ENCODE results near the gene LRP2. TPM values are rescaled to one million over a fixed set of nuclear protein-coding genes. Genes with fewer than 3 reads are reported as not detected.
"Not testable (repeated sequence)": the region's sequence is repeated elsewhere in the genome, so short reads cannot be mapped to it uniquely, and the experiment has no call there.

The LRP2 gene
- total RNA-seq, 2 experiments from 2014 or later, result 0.25 to 0.62 TPM

- Mint-ChIP-seq H3K27ac (no peak overlapping the region), H3K4me1 (ENCODE audit: low read depth) (no peaks in the 10 kb centered on the region), H3K9me3 (no peaks in the 10 kb centered on the region), H3K36me3 (ENCODE audit: low read depth) (no peaks in the 10 kb centered on the region), H3K4me3 (no peak overlapping the region), H3K27me3 (ENCODE audit: low read depth) (peaks cover 8% of the 10 kb centered on the region)
- intact Hi-C loops (cut with micrococcal nuclease), result no loop called here
- CTCF ChIA-PET, result no interaction called here
- no peak for DNase-seq
Measured at GRCh38 chr2:169286624-169287231, 75.6 kb downstream of the LRP2 start.

- no peaks in the 10 kb centered on the region for H3K9me3 Mint-ChIP-seq
- CTCF ChIA-PET, result no interaction called here
- no peak overlapping the region for H3K4me3 Mint-ChIP-seq
- no peaks in the 10 kb centered on the region for H3K36me3 Mint-ChIP-seq (ENCODE audit: low read depth)
- DNase-seq, result no peak
- H3K4me1 Mint-ChIP-seq (ENCODE audit: low read depth), result no peaks in the 10 kb centered on the region
- peaks cover 10% of the 10 kb centered on the region for H3K27me3 Mint-ChIP-seq (ENCODE audit: low read depth)
- intact Hi-C loops (cut with micrococcal nuclease), result no loop called here
- H3K27ac Mint-ChIP-seq, result no peak overlapping the region
Measured at GRCh38 chr2:169285531-169286235, 76.7 kb downstream of the LRP2 start.

- intact Hi-C loops (cut with micrococcal nuclease), result no loop called here
- no peak for DNase-seq
- no peaks in the 10 kb centered on the region for H3K9me3 Mint-ChIP-seq
- peaks cover 13% of the 10 kb centered on the region for H3K27me3 Mint-ChIP-seq (ENCODE audit: low read depth)
- H3K36me3 Mint-ChIP-seq (ENCODE audit: low read depth), result no peaks in the 10 kb centered on the region
- H3K4me3 Mint-ChIP-seq, result no peak overlapping the region
- CTCF ChIA-PET, result no interaction called here
- H3K4me1 Mint-ChIP-seq (ENCODE audit: low read depth), result no peaks in the 10 kb centered on the region
- H3K27ac Mint-ChIP-seq, result no peak overlapping the region
Measured at GRCh38 chr2:169280502-169280901, 81.8 kb downstream of the LRP2 start.

- no peak overlapping the region for H3K4me3 Mint-ChIP-seq
- peak; percentile 6 for DNase-seq
- no peaks in the 10 kb centered on the region for H3K4me1 Mint-ChIP-seq (ENCODE audit: low read depth)
- intact Hi-C loops (cut with micrococcal nuclease), result no loop called here
- CTCF ChIA-PET, result interaction anchor here (0.6 to 3.5 kb wide), 2 partner anchors 49 to 167 kb away, joined by 3 to 8 read pairs; no protein-coding TSS in a partner anchor
- no peaks in the 10 kb centered on the region for H3K9me3 Mint-ChIP-seq
- peaks cover 7% of the 10 kb centered on the region for H3K27me3 Mint-ChIP-seq (ENCODE audit: low read depth)
- H3K27ac Mint-ChIP-seq, result no peak overlapping the region
- H3K36me3 Mint-ChIP-seq (ENCODE audit: low read depth), result no peaks in the 10 kb centered on the region
Measured at GRCh38 chr2:169275696-169276444, 86.5 kb downstream of the LRP2 start.

GRCh38 chr2:169272010-169272409, 90.3 kb downstream of the LRP2 start:
- Mint-ChIP-seq H3K9me3 (no peaks in the 10 kb centered on the region), H3K4me3 (no peak overlapping the region), H3K27ac (no peak overlapping the region), H3K4me1 (ENCODE audit: low read depth) (no peaks in the 10 kb centered on the region), H3K36me3 (ENCODE audit: low read depth) (no peaks in the 10 kb centered on the region), H3K27me3 (ENCODE audit: low read depth) (peaks cover 6% of the 10 kb centered on the region)
- CTCF ChIA-PET, result no interaction called here
- no peak for DNase-seq
- intact Hi-C loops (cut with micrococcal nuclease), result no loop called here

- CTCF ChIA-PET; H3K36me3 Mint-ChIP-seq (ENCODE audit: low read depth); DNase-seq; H3K4me1 Mint-ChIP-seq (ENCODE audit: low read depth); H3K27me3 Mint-ChIP-seq (ENCODE audit: low read depth); intact Hi-C loops (cut with micrococcal nuclease); H3K4me3 Mint-ChIP-seq; H3K27ac Mint-ChIP-seq; H3K9me3 Mint-ChIP-seq: not testable (repeated sequence)
Measured at GRCh38 chr2:169270574-169270973, 91.8 kb downstream of the LRP2 start.

GRCh38 chr2:169265591-169265990, 96.7 kb downstream of the LRP2 start:
- Mint-ChIP-seq H3K27me3 (ENCODE audit: low read depth) (peaks cover 9% of the 10 kb centered on the region), H3K4me3 (no peak overlapping the region), H3K27ac (no peak overlapping the region), H3K9me3 (no peaks in the 10 kb centered on the region), H3K4me1 (ENCODE audit: low read depth) (no peaks in the 10 kb centered on the region), H3K36me3 (ENCODE audit: low read depth) (no peaks in the 10 kb centered on the region)
- CTCF ChIA-PET, result no interaction called here
- DNase-seq, result no peak
- intact Hi-C loops (cut with micrococcal nuclease), result no loop called here

GRCh38 chr2:169260846-169261642, 101.3 kb downstream of the LRP2 start:
- Mint-ChIP-seq H3K27me3 (ENCODE audit: low read depth) (peaks cover 13% of the 10 kb centered on the region), H3K4me3 (no peak overlapping the region), H3K4me1 (ENCODE audit: low read depth) (no peaks in the 10 kb centered on the region), H3K27ac (no peak overlapping the region), H3K9me3 (no peaks in the 10 kb centered on the region), H3K36me3 (ENCODE audit: low read depth) (no peaks in the 10 kb centered on the region)
- CTCF ChIA-PET, result no interaction called here
- DNase-seq, result no peak
- intact Hi-C loops (cut with micrococcal nuclease), result no loop called here

GRCh38 chr2:169260246-169260645, 102.1 kb downstream of the LRP2 start:
- intact Hi-C loops (cut with micrococcal nuclease), result no loop called here
- CTCF ChIA-PET, result no interaction called here
- H3K9me3 Mint-ChIP-seq, result no peaks in the 10 kb centered on the region
- DNase-seq, result no peak
- H3K4me1 Mint-ChIP-seq (ENCODE audit: low read depth), result no peaks in the 10 kb centered on the region
- H3K27me3 Mint-ChIP-seq (ENCODE audit: low read depth), result peaks cover 13% of the 10 kb centered on the region
- no peak overlapping the region for H3K4me3 Mint-ChIP-seq
- H3K36me3 Mint-ChIP-seq (ENCODE audit: low read depth), result no peaks in the 10 kb centered on the region
- no peak overlapping the region for H3K27ac Mint-ChIP-seq

- Mint-ChIP-seq H3K4me3 (no peak overlapping the region), H3K27me3 (ENCODE audit: low read depth) (peaks cover 12% of the 10 kb centered on the region), H3K36me3 (ENCODE audit: low read depth) (no peaks in the 10 kb centered on the region), H3K9me3 (no peaks in the 10 kb centered on the region), H3K4me1 (ENCODE audit: low read depth) (no peaks in the 10 kb centered on the region), H3K27ac (no peak overlapping the region)
- intact Hi-C loops (cut with micrococcal nuclease), result no loop called here
- CTCF ChIA-PET, result interaction anchor here (0.5 to 0.6 kb wide), 2 partner anchors 161 to 251 kb away, joined by 3 read pairs; no protein-coding TSS in a partner anchor
- no peak for DNase-seq
Measured at GRCh38 chr2:169259402-169259801, 102.9 kb downstream of the LRP2 start.

- H3K4me1 Mint-ChIP-seq (ENCODE audit: low read depth), result no peaks in the 10 kb centered on the region
- H3K9me3 Mint-ChIP-seq, result no peaks in the 10 kb centered on the region
- no peak overlapping the region for H3K4me3 Mint-ChIP-seq
- CTCF ChIA-PET, result no interaction called here
- H3K27ac Mint-ChIP-seq, result no peak overlapping the region
- peaks cover 11% of the 10 kb centered on the region for H3K27me3 Mint-ChIP-seq (ENCODE audit: low read depth)
- no peaks in the 10 kb centered on the region for H3K36me3 Mint-ChIP-seq (ENCODE audit: low read depth)
- intact Hi-C loops (cut with micrococcal nuclease), result no loop called here
- DNase-seq, result no peak
Measured at GRCh38 chr2:169258045-169258601, 104.2 kb downstream of the LRP2 start.

GRCh38 chr2:169254774-169255173, 107.6 kb downstream of the LRP2 start:
- CTCF ChIA-PET, result no interaction called here
- DNase-seq, result no peak
- no peaks in the 10 kb centered on the region for H3K4me1 Mint-ChIP-seq (ENCODE audit: low read depth)
- H3K36me3 Mint-ChIP-seq (ENCODE audit: low read depth), result no peaks in the 10 kb centered on the region
- H3K27ac Mint-ChIP-seq, result no peak overlapping the region
- H3K9me3 Mint-ChIP-seq, result no peaks in the 10 kb centered on the region
- H3K27me3 Mint-ChIP-seq (ENCODE audit: low read depth), result peaks cover 7% of the 10 kb centered on the region
- intact Hi-C loops (cut with micrococcal nuclease), result no loop called here
- no peak overlapping the region for H3K4me3 Mint-ChIP-seq
